ENCODE data around the gene FCHO2.

FCHO2 gene

DNA sequence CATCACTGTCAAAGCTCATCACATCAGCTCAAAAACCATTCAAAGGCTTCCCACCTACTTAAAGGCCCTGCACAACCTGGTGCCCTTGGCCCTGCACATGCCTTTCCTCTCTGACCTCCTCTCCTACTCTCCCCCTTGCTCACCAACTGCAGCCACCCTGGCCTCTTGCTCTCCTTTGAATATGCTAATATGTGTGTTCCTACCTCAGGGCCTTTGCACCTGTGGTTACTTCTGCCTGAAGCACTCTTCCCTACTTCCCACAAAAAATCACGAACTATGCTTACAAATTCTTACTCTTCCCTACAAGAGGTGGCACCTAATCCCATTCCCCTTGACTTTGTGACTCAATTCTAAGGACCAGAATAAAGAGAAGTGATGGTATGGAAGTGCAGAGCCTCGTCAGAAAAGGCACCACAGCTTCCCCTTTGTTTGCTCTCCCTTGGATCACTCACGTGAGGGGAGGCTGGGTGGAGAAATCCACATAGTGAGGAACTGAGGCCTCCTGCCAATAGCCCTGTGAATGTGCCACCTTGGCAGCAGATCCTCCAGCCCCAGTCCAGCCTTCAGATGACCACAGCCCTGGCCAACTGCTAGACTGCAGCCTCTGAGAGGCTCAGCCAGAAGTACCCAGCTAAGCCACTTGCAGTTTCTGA lies 161.4 kb downstream of the FCHO2 start:
- DNase-seq, result no peak

DNA sequence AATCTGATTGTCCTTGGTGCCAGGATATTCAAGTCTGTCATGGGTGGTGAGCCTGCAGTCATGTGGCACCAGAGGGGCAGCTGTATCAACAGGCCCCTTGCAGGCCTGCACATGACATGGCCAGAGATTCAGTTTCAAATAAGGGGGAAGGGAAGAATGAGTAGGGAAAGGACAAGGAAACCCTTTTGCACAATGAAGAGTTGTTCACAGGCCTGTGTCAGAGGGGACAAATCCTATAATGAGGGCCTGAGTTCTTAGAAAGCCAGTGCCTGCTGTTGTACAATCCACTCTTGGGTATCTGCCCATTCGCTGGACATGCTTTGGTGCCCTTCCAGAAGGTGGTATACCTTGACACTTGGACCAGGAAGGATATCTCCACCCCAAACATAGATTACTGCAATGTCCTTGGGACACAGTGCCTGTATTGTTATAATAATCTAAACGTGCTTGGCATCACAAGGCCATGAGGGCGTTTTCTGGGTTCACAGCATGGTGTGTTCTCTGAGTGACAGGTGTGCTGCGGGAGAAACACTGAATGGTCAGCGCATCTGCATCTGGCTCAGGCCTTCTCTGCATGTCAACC lies 162.6 kb downstream of the FCHO2 start:
- no peak for DNase-seq

DNA sequence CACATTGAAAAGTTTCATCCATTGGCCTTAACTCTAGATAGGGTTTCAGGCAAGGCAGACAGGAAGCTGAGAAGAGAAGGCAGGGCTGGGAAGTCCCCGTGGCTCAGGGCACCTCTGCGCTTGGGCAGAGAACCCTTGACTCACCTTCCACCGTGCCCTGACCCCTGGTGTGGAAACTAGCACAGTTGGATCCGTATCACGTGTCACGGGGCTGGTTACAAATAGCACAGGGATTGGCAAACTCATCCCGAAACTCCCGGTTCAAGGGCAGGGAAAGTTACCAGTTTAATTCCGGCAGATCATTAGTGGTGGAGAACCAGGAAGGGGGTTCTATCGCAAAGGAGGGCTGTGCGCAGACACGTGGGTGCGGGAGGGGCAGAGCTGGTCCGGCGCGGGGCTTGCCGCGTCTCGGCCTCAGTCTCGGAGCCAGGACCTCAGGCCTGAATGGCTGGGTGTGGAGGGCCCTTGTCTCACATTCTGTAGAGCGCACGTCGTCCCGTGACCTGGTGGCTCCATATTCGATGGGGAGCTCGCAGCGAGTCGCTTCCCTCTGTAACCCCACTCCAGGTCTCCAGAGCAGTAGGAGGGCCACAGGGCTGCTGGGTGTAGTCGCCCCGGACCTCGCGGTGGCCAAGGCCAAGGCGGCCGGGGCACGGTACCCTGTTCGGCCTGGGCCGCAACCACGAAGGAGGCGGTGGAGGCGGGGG lies 163.8 kb downstream of the FCHO2 start:
- no peak for DNase-seq

DNA sequence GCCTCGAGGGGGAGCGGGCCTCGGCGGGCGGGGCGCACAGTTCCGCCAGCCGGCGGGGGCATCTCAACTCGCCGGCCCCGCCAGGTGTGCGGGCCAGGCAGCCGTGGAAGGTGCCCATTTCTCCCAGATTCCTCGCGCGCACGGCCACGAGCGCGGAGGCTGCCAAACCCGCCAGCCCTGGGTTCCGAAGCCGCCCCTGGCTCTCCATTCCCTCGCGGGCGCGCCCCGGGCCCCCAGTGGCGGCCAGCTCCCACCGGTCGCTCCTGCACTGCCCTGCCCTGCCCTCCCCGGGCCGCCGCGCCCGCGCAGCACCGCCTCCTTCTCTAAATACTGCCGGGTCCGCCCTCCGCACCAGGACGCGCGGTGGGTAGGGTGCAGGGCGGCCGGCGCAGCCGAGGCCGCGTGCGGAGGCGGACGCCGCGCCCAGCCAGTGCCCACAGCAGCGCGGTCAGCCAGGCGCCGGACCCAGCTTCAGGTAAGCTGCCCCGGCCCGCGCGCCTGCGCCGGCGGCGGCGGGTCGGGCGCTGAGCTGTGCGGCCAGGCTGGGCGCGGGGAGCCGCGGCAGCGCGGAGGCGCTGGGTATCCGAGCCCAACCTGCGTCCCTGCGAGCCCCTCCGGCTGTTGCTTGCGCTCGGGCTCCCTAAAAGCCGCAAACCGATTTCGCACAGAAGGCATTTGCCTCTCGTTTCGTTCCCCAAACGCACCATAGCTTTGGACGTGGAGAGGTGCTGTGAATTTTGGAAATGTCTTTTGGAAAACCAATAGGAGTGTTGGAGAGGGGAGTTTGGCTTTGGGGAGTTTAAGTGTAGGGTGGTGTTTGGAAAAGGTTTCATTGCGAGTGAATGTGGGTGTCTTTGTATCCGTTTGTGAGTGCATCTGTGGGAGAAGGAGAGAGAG lies 164.6 kb downstream of the FCHO2 start, which contains the start of gene TMEM171:
Gene TMEM171, plus strand, starts transcription at position 354 of the 897 bp plus-strand sequence. CDS start 2,799 bp downstream, outside the sequence.
- no peak for DNase-seq

DNA sequence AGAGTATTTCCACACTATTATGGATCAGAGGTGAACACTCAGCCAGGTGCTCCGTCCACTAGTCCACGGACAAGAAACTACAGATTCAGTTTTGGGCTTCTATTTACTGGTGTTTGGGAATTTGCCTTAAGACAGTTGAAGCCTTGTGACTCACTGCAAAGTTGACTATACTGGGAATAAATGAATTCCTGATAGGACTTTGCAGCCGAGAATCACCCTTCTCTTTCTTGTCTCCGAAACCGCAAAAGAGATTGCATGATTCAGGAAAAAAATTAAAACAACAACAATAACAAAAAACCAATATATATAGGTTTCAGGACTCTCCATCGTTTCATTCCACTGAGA lies 165.2 kb downstream of the FCHO2 start:
- no peak for DNase-seq

DNA sequence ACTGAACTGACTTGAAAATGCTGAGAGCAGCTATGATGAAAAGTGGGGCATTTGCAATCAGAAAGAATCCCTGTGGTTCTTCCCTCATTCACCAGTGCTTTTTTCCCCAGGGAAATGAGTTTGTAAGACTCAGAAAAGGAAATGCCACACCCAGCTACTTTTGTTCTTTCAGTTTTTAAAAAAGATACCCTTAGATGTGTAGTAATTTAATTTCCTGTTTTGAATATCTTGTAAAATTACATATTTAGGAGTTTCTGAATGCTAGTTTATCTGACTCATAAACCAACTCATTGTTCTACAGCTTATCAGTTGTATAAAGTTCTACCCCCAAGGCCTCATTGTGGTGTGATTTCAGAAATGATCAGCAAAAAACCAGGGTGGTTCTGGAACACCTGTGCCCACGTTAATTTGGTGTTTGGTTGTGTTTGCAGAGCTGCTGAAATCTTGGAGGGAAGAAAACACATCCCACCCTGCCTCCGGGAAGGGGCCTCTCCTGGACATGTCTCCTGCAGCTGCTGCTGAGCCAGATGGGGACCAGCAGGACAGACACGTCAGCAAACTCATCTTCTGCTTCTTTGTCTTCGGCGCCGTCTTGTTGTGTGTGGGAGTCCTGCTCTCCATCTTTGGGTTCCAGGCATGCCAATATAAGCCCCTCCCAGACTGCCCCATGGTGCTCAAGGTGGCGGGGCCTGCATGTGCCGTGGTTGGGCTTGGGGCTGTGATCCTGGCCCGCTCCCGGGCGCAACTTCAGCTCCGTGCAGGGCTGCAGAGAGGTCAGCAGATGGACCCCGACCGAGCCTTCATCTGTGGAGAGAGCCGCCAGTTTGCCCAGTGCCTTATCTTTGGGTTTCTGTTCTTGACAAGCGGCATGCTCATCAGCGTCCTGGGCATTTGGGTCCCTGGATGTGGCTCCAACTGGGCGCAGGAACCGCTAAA lies 167.3 kb downstream of the FCHO2 start:
- no peak for DNase-seq

DNA sequence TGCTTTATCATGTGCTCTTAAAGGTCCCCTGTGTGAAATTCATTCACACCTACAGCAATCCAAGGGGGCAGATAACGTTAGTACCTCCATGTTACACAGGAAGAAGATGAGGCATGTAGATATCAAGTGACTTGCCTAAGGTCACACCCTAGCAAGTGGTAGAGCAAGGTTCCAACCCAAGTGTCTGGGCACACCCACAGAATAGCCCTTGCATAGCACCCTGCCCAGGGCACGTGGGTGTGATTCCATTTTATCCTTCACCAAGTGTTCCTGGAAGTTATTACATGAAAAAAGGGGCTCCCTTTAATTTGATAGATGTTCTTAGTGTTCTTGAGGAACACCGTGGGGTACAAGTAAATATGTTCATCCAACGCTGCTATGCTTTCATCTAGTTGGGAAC lies 169.4 kb downstream of the FCHO2 start:
- no peak for DNase-seq

DNA sequence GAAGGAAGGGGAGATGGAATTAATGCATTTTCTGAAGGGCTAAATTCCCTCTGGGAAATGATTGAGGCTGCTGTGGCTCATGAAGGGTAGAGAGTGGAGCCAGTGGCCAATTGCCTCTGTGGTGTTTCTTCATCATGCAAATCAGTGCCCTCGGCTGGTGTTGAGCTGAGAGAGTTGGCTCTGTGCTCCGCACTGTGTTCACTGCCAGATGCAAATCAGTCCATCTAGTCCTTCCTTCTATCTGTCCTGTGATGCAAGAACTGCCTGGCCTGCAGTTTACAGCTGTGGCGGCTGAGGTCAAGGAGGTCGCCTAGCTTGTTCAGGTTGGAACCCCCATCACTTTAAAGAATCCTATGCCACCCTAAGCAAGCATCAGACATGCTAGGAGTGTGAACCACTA lies 170.5 kb downstream of the FCHO2 start:
- DNase-seq, result no peak

DNA sequence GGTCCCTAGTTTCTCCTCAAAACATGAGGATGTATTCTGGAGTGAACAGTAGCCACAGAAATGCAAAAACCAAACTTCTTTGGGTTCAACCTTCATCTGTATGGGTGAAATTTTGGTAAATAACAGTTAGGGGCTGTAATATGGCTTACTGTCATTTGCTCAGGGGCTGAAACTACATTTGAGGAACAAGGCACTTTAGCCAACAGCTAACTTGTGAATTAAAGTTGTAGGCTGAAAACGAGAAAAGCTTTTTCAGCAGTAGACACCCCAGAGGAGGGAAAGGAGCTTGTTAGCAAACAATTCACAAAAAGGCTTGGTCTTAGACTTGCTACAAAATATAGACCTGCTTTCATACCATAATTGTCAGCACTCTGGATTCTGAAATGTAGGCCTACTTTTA lies 171.1 kb downstream of the FCHO2 start:
- no peak for DNase-seq

DNA sequence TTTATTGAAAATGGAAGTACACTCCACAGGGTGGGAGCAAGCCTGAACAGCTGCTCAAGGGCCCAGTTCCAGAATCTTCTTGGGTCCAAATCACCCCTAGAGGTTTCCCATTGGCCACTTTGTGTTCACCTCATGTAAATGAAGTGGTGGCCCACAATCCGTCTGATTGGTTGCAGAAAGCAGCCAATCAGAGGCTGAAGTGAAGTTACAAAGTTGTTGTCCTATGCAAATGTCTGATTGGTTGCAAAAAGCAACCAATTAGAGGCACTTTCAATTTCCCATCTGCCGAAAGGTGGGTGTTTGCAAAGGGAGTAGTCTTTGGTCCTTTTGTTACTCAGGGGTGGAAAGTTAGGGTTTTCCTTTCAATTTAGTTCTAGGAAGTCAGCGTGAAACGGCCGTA lies 173.3 kb downstream of the FCHO2 start:
- no peak for DNase-seq

DNA sequence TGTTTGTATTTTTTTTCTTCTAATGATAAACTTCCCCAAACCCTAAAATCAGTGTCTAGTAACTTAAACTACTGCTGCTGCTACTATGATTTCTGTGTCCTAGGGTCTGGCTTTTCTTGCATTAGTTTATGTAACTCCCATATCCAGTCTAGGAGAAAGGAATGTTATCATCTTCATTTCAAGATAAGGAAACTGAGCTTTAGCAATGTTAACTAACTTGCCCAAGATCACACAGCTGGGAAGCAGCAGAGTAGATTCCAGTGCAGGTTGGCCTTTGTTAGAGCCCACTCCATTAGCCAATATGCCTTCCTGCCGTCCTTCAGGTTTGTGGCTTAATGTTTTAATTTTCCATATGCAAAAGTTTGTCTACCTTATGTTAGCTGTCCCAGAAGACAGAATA lies 175.0 kb downstream of the FCHO2 start:
- DNase-seq, result no peak

DNA sequence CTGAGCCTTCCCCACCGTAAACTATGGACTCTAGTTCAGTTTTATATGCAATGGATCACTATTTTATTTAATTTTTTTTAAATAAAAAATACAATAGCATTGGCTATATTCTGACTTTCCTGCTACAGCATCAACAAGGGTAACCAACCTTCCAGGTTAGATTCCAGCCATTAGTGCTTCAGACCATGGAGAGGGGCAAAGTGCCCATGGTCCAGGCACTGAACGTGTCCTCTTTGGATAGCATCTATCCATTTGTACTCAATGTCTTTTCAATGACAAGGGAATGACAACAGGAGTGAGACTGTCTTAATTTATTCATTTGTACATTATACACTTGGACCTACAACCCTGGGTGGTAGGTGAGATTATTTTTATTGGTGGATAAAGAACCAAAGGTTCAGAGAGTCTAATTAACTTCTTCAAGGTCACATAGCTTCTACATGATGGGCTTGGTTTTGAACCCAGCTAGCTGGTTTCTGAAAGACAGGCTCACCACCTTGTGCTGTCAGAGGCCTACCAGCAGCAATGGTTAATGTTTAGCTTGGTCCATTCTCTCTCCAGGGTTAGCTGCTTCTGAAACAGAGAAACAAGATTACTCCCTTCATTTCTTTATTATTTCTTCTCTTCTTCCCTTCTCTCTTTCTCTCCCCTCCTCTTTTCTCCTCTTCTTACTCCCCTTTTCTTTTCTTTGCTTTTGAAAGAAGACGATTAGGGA lies 176.0 kb downstream of the FCHO2 start:
- DNase-seq, result no peak

DNA sequence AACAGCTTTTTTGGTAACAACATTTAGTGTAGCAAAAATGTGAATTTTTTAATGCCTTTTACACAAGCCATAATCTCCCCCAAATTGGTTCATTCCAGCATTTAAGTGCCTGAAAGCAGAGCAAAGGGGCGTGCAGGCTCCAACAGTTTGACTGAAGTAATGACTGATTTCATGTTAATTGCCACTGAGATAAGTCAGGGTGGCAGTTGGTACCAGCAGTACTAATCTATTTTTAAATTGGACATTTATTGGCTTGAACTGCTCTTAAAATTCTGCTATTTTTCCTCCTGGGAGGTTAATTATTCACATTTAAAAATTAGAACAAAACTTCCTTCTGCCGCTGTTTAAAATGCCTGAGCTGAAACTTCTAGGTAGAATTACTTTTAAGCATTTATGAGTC lies 176.9 kb downstream of the FCHO2 start:
- DNase-seq, result no peak

DNA sequence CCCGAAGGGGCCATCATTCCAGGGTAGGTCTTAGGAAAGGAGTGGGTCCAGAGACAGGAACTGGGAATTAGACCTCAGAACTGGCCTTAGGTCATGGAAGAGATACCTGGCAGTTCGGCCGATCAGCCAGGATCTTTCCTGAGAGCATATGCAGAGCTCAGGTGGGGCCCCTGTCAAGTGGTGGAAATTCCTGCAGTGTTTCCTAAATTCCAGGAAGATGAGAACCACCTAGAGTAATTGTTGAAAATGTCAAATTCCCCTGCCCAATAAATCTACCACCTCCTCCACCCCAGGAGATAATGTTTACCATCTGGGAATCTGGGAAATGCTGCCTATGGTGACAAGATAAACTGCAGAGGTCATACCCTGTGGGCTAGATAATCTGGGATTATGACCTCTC lies 179.2 kb downstream of the FCHO2 start:
- DNase-seq, result no peak

DNA sequence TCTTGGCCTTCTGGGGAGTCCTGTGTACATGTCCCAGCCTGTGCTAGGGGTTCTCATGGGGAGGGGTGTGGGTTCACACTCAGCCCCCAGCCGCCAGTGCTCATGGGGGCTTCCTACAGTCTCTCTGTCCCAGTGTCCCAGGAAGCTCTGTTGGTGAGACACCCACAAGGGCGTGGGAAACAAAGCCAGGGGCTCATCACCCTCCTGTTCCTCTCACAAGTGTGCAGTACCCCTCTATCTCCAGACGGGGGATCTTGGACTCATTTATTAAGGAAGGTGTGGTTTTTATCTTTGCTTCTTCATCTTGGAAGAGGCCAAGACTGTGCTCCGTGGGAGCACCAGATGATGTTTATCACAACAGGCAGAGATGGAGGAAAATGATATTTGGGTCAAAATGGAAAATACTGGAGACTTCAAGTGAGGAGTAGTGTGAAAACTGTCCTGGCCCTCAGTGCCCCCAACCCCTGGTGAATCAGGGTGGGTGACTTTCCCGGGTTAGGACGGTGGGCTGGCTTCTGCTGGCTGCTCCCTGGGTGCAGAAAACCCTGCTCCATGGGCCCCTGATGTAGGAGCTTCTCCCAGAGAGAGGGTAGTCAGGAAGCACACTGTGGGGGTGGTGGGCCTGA lies 179.7 kb downstream of the FCHO2 start:
- no peak for DNase-seq

DNA sequence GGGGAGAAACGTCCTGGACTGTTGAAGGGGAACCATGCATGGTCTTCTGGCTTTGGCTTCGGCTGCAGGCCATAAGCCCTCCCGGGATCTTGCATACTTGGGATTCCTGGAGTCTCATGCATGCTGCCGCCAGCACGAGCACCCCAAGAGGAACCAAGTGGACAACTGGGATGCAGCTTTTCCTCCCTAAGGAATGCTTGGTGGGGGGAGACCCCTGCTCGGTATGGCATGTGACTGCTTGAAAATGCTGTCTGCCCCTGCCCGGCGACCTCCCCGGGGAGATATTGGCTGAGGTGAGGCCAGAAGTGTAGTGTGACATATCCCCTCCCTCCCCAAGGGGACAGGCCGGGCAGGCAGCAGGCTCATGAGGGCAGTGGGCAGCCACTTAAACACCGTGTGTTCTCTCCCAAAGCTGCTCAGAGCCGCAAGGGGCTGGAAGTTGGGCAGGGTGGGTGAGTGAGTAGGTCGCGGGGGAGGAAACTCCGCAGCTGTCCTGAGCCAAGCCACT lies 180.3 kb downstream of the FCHO2 start:
- no peak for DNase-seq

DNA sequence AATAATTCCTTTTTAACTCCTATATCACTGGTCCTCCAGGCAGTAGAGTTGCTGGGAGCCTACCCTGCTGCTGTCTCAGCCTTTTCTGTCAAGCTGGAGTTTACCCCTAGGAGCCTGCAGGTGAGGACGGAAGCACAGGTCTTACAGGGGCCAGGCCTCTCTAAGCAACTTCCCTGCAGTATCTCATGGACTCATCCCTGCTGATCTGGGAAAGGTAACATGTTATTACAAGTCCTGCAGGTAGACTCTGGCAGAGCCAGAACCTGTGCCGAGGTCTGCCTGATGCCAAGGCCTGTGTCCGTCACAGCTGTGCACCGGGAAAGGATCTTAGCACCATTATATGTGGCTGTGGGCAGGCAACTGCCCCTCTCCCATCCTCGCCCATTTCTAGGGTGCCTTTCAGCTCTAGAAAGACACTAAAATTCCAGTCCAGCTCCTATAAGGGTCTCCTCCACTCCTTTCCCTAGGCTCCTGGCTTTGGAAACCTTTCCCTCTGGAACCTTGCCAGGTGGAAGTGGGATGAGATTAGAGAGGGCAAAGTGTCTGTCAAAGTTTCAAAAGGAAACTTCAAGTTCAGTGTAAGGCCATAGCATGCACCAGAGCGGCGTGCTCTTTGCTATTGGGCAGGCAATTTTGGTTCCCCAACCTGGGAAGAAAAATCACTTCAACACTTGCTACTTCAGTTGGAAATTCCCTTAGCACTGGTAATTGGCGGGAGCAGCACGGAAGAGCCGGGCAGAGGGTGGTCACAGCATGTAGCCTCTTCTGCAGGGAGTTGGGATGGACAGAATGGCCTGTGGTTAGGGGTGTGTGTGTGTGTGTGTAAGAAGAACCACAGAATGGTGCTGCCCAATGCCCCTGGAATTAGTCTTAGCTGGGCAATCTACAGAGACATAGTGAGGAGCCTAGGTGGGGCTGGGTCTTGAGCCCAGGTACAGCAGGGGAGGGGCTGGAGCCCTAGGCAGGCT lies 182.0 kb downstream of the FCHO2 start:
- no peak for DNase-seq

DNA sequence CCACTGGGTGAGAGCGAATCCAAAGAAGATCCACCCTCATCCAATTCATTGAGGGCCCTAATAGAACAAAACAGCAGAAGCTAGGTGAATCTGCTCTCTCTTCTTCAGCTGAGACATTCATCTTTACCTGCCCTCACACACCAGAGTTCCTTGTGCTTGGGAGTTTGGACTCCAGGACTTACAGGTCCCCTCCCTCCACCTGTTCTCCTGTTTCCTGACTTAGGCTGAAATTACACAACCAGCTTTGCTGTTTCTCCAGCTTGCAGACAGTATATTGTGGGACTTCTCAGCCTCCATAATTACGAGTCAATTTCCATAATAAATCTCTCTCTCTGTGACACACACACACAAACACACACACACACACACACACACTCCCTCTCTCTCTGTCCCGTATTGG lies 183.6 kb downstream of the FCHO2 start:
- no peak for DNase-seq

All from activated CD8-positive, alpha-beta memory T cell treated with anti-CD3 and anti-CD28 coated beads, Interleukin-2, amount 50 U/mL, for 48 hours (primary cell).